SK-N-MC (cell line): ENCODE measurements around the gene SHISA6.

ENCODE experiments used
- EZH2 ChIP-seq: fragments of 200-600 bp; sonication (generic); IDR thresholded peaks from one replicate; pipeline ENCODE4 v1.6.1; 2017; ENCODE audit warnings: antibody characterized with exemption
- FOXP2 ChIP-seq: optimal IDR thresholded peaks from 2 replicates; pipeline ENCODE3; 2011; ENCODE audit warnings: mild to moderate bottlenecking, moderate library complexity; ENCODE audit not compliant: insufficient read depth; ENCODE audit errors: extremely low read length, control extremely low read depth
- POLR2AphosphoS5 ChIP-seq: IDR thresholded peaks from 2 replicates; pipeline ENCODE4 v1.6.1; 2012; ENCODE audit warnings: mild to moderate bottlenecking, low read depth, low read length, borderline replicate concordance

DNA sequence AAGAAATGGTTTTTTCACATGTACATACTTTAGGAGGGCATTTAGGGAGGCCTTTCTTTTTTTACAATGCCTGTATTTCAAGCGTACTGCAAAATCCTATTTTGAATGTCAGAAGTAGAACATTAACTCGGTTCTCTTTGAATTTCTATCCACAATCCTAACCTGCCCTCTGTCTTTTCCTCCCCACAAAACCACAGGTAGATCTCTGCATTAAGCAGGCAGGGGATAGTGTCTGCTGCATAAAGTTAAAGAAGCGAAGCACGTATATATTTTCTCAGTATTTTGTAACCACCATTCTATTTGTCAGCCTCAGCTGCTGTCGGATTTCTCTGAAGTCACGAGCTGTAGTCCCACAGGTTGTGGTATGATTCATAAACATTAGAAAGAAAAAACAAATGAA lies 137.5 kb downstream of the SHISA6 start:
- TF ChIP-seq EZH2, result no peak
- no peak for TF ChIP-seq POLR2AphosphoS5
- TF ChIP-seq FOXP2, result no peak
